Calu3 (cell line): Measurements from ENCODE around the gene ASAP2. TPM values are rescaled to one million over a fixed set of nuclear protein-coding genes. Genes with fewer than 3 reads are reported as not detected.

ENCODE experiments used
- BruUV-seq: library from RNA; stranded (reverse); fragments of 400-500 nt; replicated peaks from 2 replicates; lab custom pipeline; 2021; lab: Mats Ljungman, UMichigan
- CTCF ChIA-PET: fragments of 300-600 bp; sonication (Branson Sonifier 250); formaldehyde crosslinking; loops from one replicate; lab custom pipeline; 2022; ENCODE audit warnings: antibody characterized with exemption; lab: Charles Lee
- DNase-seq: peaks from one replicate; pipeline ENCODE4 v3.0.0; 2022
- H3K27ac Mint-ChIP-seq: one replicate; pipeline ENCODE4 v1.8.0; 2022; ENCODE audit warnings: mixed read lengths; ENCODE audit not compliant: unreplicated experiment
- H3K27me3 Mint-ChIP-seq: one replicate; pipeline ENCODE4 v1.8.0; 2022; ENCODE audit warnings: mixed read lengths; ENCODE audit not compliant: unreplicated experiment
- H3K36me3 Mint-ChIP-seq: one replicate; pipeline ENCODE4 v1.8.0; 2022; ENCODE audit warnings: mild to moderate bottlenecking, moderate library complexity, mixed read lengths; ENCODE audit not compliant: insufficient read depth, unreplicated experiment
- H3K4me1 Mint-ChIP-seq: one replicate; pipeline ENCODE4 v1.8.0; 2022; ENCODE audit warnings: mild to moderate bottlenecking, low read depth, mixed read lengths; ENCODE audit not compliant: unreplicated experiment
- H3K4me3 Mint-ChIP-seq: one replicate; pipeline ENCODE4 v1.8.0; 2022; ENCODE audit warnings: mild to moderate bottlenecking, low read depth, moderate library complexity, mixed read lengths; ENCODE audit not compliant: unreplicated experiment
- H3K9me3 Mint-ChIP-seq: one replicate; pipeline ENCODE4 v1.8.0; 2022; ENCODE audit warnings: low read depth, mixed read lengths; ENCODE audit not compliant: unreplicated experiment
- intact Hi-C: fragments of 100-400 bp; cut with micrococcal nuclease; formaldehyde crosslinking; loops from one replicate; pipeline ENCODE4 v1.10.0; 2022; ENCODE audit not compliant: unreplicated experiment
- total RNA-seq: library from RNA; stranded (reverse); gene quantifications from 2 replicates; pipeline ENCODE4 v1.2.3, GENCODE V29; 2022
- TF ChIP-seq, protein P1 (sequence below): fragments of 200-600 bp; IDR thresholded peaks from one replicate; pipeline ENCODE4 v1.8.0; 2022; ENCODE audit warnings: antibody characterized with exemption; ENCODE audit not compliant: unreplicated experiment

ASAP2 gene
- total RNA-seq, 1 experiment from 2014 or later: 78.6 TPM

DNA sequence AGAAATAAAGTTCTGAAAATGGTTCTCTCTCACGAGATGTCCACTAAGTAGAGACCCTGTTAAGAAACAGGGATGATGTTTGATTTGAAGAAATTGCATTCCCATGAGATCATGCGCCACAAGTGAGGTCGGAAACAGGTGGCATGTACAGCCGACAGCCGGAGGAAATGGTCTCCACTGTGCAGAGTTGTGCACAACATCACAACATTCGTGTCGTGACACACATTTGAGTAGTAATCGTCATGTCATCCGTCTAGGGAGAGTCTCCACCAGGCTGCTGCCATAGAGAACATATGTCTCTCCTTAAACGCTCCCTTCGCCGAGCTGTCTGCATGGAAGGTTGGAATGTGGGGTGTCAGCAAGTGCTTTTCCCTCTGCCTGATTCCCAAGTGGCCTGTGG is 84.7 kb downstream of the ASAP2 start:
- TF ChIP-seq, protein P1, sequence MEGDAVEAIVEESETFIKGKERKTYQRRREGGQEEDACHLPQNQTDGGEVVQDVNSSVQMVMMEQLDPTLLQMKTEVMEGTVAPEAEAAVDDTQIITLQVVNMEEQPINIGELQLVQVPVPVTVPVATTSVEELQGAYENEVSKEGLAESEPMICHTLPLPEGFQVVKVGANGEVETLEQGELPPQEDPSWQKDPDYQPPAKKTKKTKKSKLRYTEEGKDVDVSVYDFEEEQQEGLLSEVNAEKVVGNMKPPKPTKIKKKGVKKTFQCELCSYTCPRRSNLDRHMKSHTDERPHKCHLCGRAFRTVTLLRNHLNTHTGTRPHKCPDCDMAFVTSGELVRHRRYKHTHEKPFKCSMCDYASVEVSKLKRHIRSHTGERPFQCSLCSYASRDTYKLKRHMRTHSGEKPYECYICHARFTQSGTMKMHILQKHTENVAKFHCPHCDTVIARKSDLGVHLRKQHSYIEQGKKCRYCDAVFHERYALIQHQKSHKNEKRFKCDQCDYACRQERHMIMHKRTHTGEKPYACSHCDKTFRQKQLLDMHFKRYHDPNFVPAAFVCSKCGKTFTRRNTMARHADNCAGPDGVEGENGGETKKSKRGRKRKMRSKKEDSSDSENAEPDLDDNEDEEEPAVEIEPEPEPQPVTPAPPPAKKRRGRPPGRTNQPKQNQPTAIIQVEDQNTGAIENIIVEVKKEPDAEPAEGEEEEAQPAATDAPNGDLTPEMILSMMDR: no peak
- intact Hi-C loops: no loop called here
- H3K27me3 Mint-ChIP-seq: no peaks in the 10 kb centered on the region
- no peak overlapping the region for H3K4me3 Mint-ChIP-seq
- H3K4me1 Mint-ChIP-seq: peaks cover 45% of the 10 kb centered on the region
- no peak overlapping the region for H3K27ac Mint-ChIP-seq
- H3K9me3 Mint-ChIP-seq: no peaks in the 10 kb centered on the region
- peaks cover 21% of the 10 kb centered on the region for H3K36me3 Mint-ChIP-seq
- CTCF ChIA-PET: no interaction called here
- DNase-seq: no peak
- no TSS peak for BruUV-seq

DNA sequence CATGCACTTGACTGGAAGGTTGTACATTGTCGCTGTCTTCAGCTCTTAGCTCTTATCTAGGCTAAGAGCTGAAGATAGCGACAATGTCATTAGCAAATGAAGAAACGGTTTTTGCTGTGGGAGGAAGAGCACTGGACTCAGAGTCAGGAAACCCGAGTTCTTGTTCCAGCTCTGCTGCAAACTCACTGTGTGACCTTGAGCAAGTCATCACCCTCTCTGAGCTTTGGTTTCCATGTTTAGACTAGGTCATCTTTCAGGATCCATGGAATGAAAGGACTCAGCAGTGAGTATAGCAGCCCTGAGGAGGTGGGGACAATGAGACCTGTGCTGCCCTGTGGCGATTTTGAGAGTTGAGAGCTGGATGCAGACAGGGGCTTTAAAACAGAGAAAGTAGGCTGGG is 85.3 kb downstream of the ASAP2 start:
- CTCF ChIA-PET: no interaction called here
- H3K27ac Mint-ChIP-seq: no peak overlapping the region
- no peak for DNase-seq
- no TSS peak for BruUV-seq
- no peak overlapping the region for H3K4me3 Mint-ChIP-seq
- H3K4me1 Mint-ChIP-seq: peaks cover 39% of the 10 kb centered on the region
- H3K27me3 Mint-ChIP-seq: no peaks in the 10 kb centered on the region
- TF ChIP-seq, protein P1: no peak
- no peaks in the 10 kb centered on the region for H3K9me3 Mint-ChIP-seq
- peaks cover 17% of the 10 kb centered on the region for H3K36me3 Mint-ChIP-seq
- intact Hi-C loops: no loop called here

DNA sequence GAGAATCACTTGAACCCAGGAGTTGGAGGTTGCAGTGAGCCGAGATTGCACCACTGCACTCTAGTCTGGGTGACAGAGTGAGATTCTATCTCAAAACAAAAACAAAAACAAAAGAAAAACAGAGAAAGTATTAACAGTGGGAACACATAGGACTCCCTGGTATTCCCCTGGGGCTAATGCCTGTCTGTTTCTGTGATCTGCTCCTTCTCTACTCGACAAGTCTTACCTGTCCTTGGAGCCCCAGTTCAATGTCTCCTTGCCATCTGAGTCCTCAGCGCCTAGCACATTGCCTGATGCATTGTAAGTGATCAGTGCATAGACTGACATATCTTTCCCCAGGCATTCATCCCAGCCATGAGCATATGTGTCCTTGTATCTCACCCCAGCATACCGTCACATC is 85.8 kb downstream of the ASAP2 start:
- peaks cover 34% of the 10 kb centered on the region for H3K4me1 Mint-ChIP-seq

DNA sequence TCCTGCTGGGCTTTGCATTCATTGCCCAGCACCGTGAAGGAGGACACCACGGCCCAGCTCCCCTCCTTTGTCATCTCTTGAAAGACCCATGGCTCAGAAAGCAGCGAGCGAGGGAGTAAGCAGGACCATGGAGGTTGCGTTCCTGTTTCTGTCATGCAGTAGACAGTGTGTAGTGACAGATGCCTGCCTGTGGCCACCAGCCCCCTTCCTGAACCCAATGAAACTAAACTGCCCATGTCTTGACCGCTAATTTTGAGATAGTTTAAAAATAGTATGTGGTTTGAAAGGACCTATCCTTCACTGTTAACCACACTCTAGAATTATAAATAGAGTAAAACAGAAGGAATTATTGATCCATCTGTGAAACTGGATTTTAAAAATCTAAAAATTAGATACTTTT is 88.2 kb downstream of the ASAP2 start:
- Mint-ChIP-seq H3K4me1 (peaks cover 17% of the 10 kb centered on the region), H3K9me3 (no peaks in the 10 kb centered on the region), H3K36me3 (peaks cover 24% of the 10 kb centered on the region), H3K27me3 (no peaks in the 10 kb centered on the region), H3K27ac (no peak overlapping the region), H3K4me3 (no peak overlapping the region)
- CTCF ChIA-PET: interaction anchor here (0.7 kb wide), 1 partner anchor 80 kb away, joined by 3 read pairs; no protein-coding TSS in a partner anchor
- BruUV-seq: no TSS peak
- intact Hi-C loops: no loop called here
- DNase-seq: no peak
- TF ChIP-seq, protein P1: no peak

More for the DNA sequence above, 85.8 kb downstream of the ASAP2 start:
- Mint-ChIP-seq H3K27me3 (no peaks in the 10 kb centered on the region), H3K4me3 (no peak overlapping the region), H3K27ac (peak overlapping the region; percentile 67), H3K36me3 (peaks cover 12% of the 10 kb centered on the region), H3K9me3 (no peaks in the 10 kb centered on the region)
- no TSS peak for BruUV-seq
- intact Hi-C loops: no loop called here
- no peak for DNase-seq
- CTCF ChIA-PET: no interaction called here
- TF ChIP-seq, protein P1: no peak
